K562 (cell line): Measurements from ENCODE around the gene MMP28. TPM values are rescaled to one million over a fixed set of nuclear protein-coding genes. Genes with fewer than 3 reads are reported as not detected.
A peak's percentile ranks its signal among the peaks of the same experiment; 100 is the strongest.

ENCODE experiments used
- ARID2 ChIP-seq: fragments of 450-650 bp; IDR thresholded peaks from 2 replicates; pipeline ENCODE4 v1.6.1; 2017; ENCODE audit warnings: antibody characterized with exemption, mild to moderate bottlenecking
- BRCA1 ChIP-seq, 2 experiments: fragments of 450-650 bp in 1 of 2; sonication (generic) in 1 of 2; formaldehyde crosslinking in 1 of 2; IDR thresholded peaks; 2 replicates each; pipeline versions ENCODE4 v1.5.0 to v1.6.1; 2017 to 2020; ENCODE audit warnings: mild to moderate bottlenecking in 1 of 2, missing genetic modification reagents in 1 of 2
- GATA2 ChIP-seq: sonication (generic); formaldehyde crosslinking; IDR thresholded peaks from 2 replicates; pipeline ENCODE4 v1.4.0; 2020; ENCODE audit warnings: mild to moderate bottlenecking, missing genetic modification reagents
- JUN ChIP-seq, 2 experiments: sonication (generic) in 1 of 2; formaldehyde crosslinking in 1 of 2; IDR thresholded peaks; 2 replicates each; pipeline versions ENCODE4 v1.6.1 to v1.8.0; 2012 to 2022; ENCODE audit warnings: borderline replicate concordance in 2 of 2, mild to moderate bottlenecking in 2 of 2, improper control_type of control experiment in 1 of 2, low read depth in 1 of 2, low read length in 1 of 2, missing genetic modification reagents in 1 of 2
- MLX ChIP-seq, 2 experiments: fragments of 450-650 bp in 1 of 2; sonication (generic) in 1 of 2; formaldehyde crosslinking; conservative IDR thresholded peaks; 2 replicates each; pipeline versions ENCODE4 v1.4.0 to v1.8.1; 2020 to 2022; ENCODE audit warnings: mild to moderate bottlenecking in 1 of 2, missing genetic modification reagents in 1 of 2
- PRDM10 ChIP-seq: fragments of 450-650 bp; IDR thresholded peaks from 2 replicates; pipeline ENCODE4 v1.6.1; 2018; ENCODE audit not compliant: partially characterized antibody
- RBM25 ChIP-seq: fragments of 200-400 bp; formaldehyde crosslinking; IDR thresholded peaks from 2 replicates; pipeline ENCODE4 v1.6.1; 2018; ENCODE audit warnings: low read length, low read depth, moderate library complexity; ENCODE audit not compliant: severe bottlenecking
- RCOR1 ChIP-seq, 2 experiments: IDR thresholded peaks; 2 replicates each; pipeline ENCODE4 v1.6.1; 2012; ENCODE audit warnings: low read depth in 2 of 2, low read length in 2 of 2, borderline replicate concordance in 1 of 2, improper control_type of control experiment in 1 of 2
- RERE ChIP-seq: sonication (generic); formaldehyde crosslinking; IDR thresholded peaks from 2 replicates; pipeline ENCODE4 v1.8.0; 2023; ENCODE audit warnings: missing genetic modification reagents, mild to moderate bottlenecking, borderline replicate concordance
- SMC3 ChIP-seq: conservative IDR thresholded peaks from 2 replicates; pipeline ENCODE4 v1.6.1; 2011; ENCODE audit warnings: low read depth, low read length, improper control_type of control experiment; ENCODE audit not compliant: insufficient read depth
- ZNF239 ChIP-seq: fragments of 250-450 bp; sonication (Bioruptor Pico); IDR thresholded peaks from 2 replicates; pipeline ENCODE4 v1.4.0; 2020; ENCODE audit warnings: mild to moderate bottlenecking
- polyA plus RNA-seq, 8 experiments: library from polyadenylated mRNA; depleted of rRNA in 4 of 8; stranded (reverse) in 5 of 8; unstranded in 3 of 8; fragments of >200 nt; fragmentation: Nextera tagmentation in 2 of 8; fragmentation: Illumina TruSeq in 1 of 8; extraction: Ambion mirVana in 2 of 8; extraction: Trizol in 1 of 8; gene quantifications; 2 replicates each; pipeline versions ENCODE4 v1.2.1 to v1.2.3, GENCODE V29; 2011 to 2014; ENCODE audit warnings: inconsistent platforms in 1 of 8, missing spikeins in 1 of 8
- total RNA-seq, 7 experiments: library from RNA; depleted of rRNA in 6 of 7; stranded (reverse); fragments of >200 nt in 6 of 7; fragmentation: Illumina TruSeq in 2 of 7; extraction: Trizol in 2 of 7; gene quantifications; 2 replicates each; pipeline versions ENCODE4 v1.2.1 to v1.2.3, GENCODE V29; 2011 to 2021; ENCODE audit warnings: low replicate concordance in 1 of 7
- TF ChIP-seq, protein P1 (sequence below): fragments of 250-450 bp; sonication (Bioruptor Pico); IDR thresholded peaks from 2 replicates; pipeline ENCODE4 v1.5.0; 2021; ENCODE audit warnings: mild to moderate bottlenecking, moderate library complexity

Gene MMP28
- total and polyA plus RNA-seq, 9 of the 15 experiments (the other 6 are each of a cell fraction or from before 2014, with no cell fraction given), result not detected

DNA sequence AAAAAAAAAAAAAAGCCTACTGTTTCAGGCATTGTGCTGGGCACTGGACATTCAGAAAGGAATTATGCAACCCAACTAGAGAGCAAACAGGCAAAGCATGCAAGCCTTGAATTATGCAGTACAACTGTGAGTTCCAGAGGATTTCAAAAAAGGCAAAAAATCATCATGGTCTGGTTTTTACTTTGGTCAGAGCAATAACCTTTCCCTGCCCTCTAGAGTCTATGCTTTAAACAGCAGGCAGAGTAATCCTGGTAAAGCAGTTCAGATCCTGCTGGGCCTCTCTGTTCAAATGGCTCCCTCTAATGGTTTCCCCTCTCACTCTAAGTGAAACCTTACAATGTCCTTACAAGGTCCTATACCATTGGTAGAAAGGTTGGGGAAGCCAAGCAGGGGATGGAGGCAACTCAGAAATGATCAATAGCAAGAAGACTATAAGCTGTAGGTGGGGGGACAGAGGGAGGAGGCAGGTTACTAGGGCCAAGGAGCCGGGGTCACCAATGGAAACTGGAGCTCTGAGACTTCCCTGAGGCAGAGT lies 9.3 kb upstream of the MMP28 start (continued):
- peak; percentile 32 for TF ChIP-seq RBM25
- TF ChIP-seq PRDM10, result peak; percentile 71
- peak in 1 of 2 experiments; percentile 19; a peak in 1 of 4 replicates for TF ChIP-seq RCOR1 (IDR thresholded peaks at IDR 0.05; ENCODE audit: borderline replicate concordance in 1 of 2, low read depth in 2 of 2, low read length in 2 of 2)
- TF ChIP-seq MLX (CRISPR knock-in tag; conservative IDR thresholded peaks at IDR 0.05), result no peak
- TF ChIP-seq ARID2, result peak; percentile 46; the same call in 1 of the 2 replicates
- TF ChIP-seq JUN (IDR thresholded peaks at IDR 0.05; ENCODE audit: borderline replicate concordance, low read depth, low read length), result no peak
- no peak for TF ChIP-seq JUN (CRISPR knock-in tag; IDR thresholded peaks at IDR 0.05; ENCODE audit: borderline replicate concordance)
- 0 out of 2 replicates have a peak, but pooled peaks have one; percentile 41 for TF ChIP-seq ZNF239 (CRISPR knock-in tag)
- no peak for TF ChIP-seq BRCA1 (IDR thresholded peaks at IDR 0.05)
- TF ChIP-seq BRCA1 (CRISPR knock-in tag; IDR thresholded peaks at IDR 0.05), result no peak
- TF ChIP-seq, protein P1, sequence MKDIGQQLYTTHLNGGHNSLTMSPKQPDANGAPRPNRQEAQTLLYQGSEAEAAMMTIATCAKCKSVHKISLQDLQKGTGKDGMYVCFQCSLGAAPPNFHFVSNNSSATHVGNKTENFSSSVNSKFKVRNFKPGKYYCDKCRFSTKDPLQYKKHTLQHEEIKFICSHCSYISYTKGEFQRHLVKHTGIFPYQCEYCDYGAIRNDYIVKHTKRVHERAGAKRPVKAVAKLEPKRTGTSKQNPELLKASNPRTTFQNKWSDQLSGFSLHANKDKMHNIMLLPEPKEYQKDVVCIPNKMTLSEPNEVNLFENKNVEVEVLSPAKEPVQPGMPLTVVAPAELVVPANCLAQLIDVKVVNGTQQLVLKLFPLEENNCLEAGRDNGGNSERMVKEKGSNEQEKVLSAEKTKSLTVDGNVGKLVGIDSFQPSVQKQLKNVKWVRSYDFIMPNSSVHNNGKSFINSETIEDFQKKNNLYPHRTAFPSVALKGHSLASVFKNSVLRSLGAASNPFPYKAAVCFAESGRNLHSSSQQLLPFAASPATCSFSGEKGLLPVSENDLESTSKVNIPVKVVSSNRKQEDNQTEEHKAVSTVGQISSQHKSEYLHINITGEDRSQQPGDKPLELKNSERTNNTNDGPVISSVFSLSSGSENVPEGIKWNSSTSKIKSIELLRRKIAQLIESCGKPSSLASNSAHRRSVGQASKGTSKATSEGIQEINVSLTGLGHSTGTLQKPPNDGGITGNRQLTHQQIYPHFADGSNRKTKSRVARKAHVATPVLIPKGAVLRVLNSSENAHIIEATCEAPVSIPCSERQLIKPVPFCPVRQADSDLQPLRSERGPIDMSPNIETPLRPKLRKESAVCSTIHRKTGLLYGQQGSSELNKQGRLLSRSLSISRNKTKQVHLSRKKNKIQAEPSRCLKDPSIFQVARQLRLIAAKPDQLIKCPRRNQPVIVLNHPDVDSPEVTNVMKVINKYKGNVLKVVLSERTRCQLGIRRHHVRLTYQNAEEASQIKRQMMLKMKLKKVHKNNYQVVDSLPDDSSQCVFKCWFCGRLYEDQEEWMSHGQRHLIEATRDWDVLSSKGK, result no peak
- no peak for TF ChIP-seq RERE (CRISPR knock-in tag)
- TF ChIP-seq GATA2 (CRISPR knock-in tag), result no peak
- TF ChIP-seq SMC3, result peak; percentile 60
